HepG2 (cell line): ENCODE results near the gene MRPL14. TPM values are rescaled to one million over a fixed set of nuclear protein-coding genes. Genes with fewer than 3 reads are reported as not detected.

Experiments
- AGO1 ChIP-seq: fragments of 200-400 bp; formaldehyde crosslinking; IDR thresholded peaks from 2 replicates; pipeline ENCODE4 v1.6.1; 2017; ENCODE audit warnings: mild to moderate bottlenecking, low read depth, low read length, moderate library complexity; ENCODE audit not compliant: poor library complexity, severe bottlenecking
- BORCS8-MEF2B ChIP-seq: sonication (generic); formaldehyde crosslinking; IDR thresholded peaks from 2 replicates; pipeline ENCODE4 v1.8.0; 2022; ENCODE audit warnings: mild to moderate bottlenecking, missing genetic modification reagents
- CERS6 ChIP-seq: sonication (generic); formaldehyde crosslinking; IDR thresholded peaks from 2 replicates; pipeline ENCODE4 v1.5.0; 2020; ENCODE audit warnings: missing genetic modification reagents
- CHD4 ChIP-seq: fragments of 200-600 bp; sonication (generic); IDR thresholded peaks from 2 replicates; pipeline ENCODE4 v1.7.0; 2017; ENCODE audit warnings: mild to moderate bottlenecking, low read length, borderline replicate concordance
- EP300 ChIP-seq, 3 experiments: sonication (generic) in 1 of 3; formaldehyde crosslinking in 1 of 3; IDR thresholded peaks; 2 replicates each; pipeline versions ENCODE4 v1.5.1 to v1.6.1; 2011 to 2020; ENCODE audit warnings: low read depth in 2 of 3, low read length in 2 of 3, borderline replicate concordance in 1 of 3, improper control_type of control experiment in 1 of 3, mild to moderate bottlenecking in 1 of 3, missing genetic modification reagents in 1 of 3, moderate library complexity in 1 of 3
- FOXJ3 ChIP-seq: sonication (generic); formaldehyde crosslinking; IDR thresholded peaks from 2 replicates; pipeline ENCODE4 v1.4.0; 2020; ENCODE audit warnings: missing genetic modification reagents, mild to moderate bottlenecking, borderline replicate concordance
- MAX ChIP-seq: IDR thresholded peaks from 2 replicates; pipeline ENCODE4 v1.6.1; 2012; ENCODE audit warnings: inconsistent platforms
- MYNN ChIP-seq: sonication (generic); formaldehyde crosslinking; IDR thresholded peaks from 2 replicates; pipeline ENCODE4 v1.4.0; 2020; ENCODE audit warnings: mild to moderate bottlenecking, low read depth, missing genetic modification reagents
- NAIF1 ChIP-seq: sonication (generic); formaldehyde crosslinking; IDR thresholded peaks from 2 replicates; pipeline ENCODE4 v1.5.0; 2020; ENCODE audit warnings: mild to moderate bottlenecking, missing genetic modification reagents, borderline replicate concordance
- RBFOX2 ChIP-seq: fragments of 200-400 bp; formaldehyde crosslinking; IDR thresholded peaks from 2 replicates; pipeline ENCODE4 v1.6.1; 2017; ENCODE audit warnings: low read depth, mild to moderate bottlenecking, low read length
- REXO4 ChIP-seq: sonication (generic); formaldehyde crosslinking; IDR thresholded peaks from 2 replicates; pipeline ENCODE4 v1.8.0; 2022; ENCODE audit warnings: missing genetic modification reagents, mild to moderate bottlenecking, borderline replicate concordance
- SNAPC2 ChIP-seq: sonication (generic); formaldehyde crosslinking; IDR thresholded peaks from 2 replicates; pipeline ENCODE4 v1.8.1; 2022; ENCODE audit warnings: mild to moderate bottlenecking, missing genetic modification reagents
- TEAD2 ChIP-seq: sonication (generic); formaldehyde crosslinking; IDR thresholded peaks from 2 replicates; pipeline ENCODE4 v1.9.0; 2021; ENCODE audit warnings: missing genetic modification reagents
- ZBTB33 ChIP-seq: sonication (generic); formaldehyde crosslinking; IDR thresholded peaks from 2 replicates; pipeline ENCODE4 v1.4.0; 2020; ENCODE audit warnings: missing genetic modification reagents
- ZC3H13 ChIP-seq: sonication (generic); formaldehyde crosslinking; IDR thresholded peaks from 2 replicates; pipeline ENCODE4 v1.8.1; 2023; ENCODE audit warnings: mild to moderate bottlenecking, missing genetic modification reagents, moderate library complexity
- ZIK1 ChIP-seq: sonication (generic); formaldehyde crosslinking; IDR thresholded peaks from 2 replicates; pipeline ENCODE4 v1.5.0; 2020; ENCODE audit warnings: mild to moderate bottlenecking, low read depth, missing genetic modification reagents, borderline replicate concordance
- ZNF121 ChIP-seq: sonication (generic); formaldehyde crosslinking; IDR thresholded peaks from 2 replicates; pipeline ENCODE4 v1.5.0; 2020; ENCODE audit warnings: mild to moderate bottlenecking, missing genetic modification reagents
- ZNF235 ChIP-seq: sonication (generic); formaldehyde crosslinking; IDR thresholded peaks from 2 replicates; pipeline ENCODE4 v1.8.1; 2023; ENCODE audit warnings: mild to moderate bottlenecking, missing genetic modification reagents, borderline replicate concordance
- ZNF343 ChIP-seq: sonication (generic); formaldehyde crosslinking; IDR thresholded peaks from 2 replicates; pipeline ENCODE4 v1.4.0; 2020; ENCODE audit warnings: mild to moderate bottlenecking, missing genetic modification reagents
- ZNF451 ChIP-seq: sonication (generic); formaldehyde crosslinking; IDR thresholded peaks from 2 replicates; pipeline ENCODE4 v1.5.0; 2020; ENCODE audit warnings: mild to moderate bottlenecking, missing genetic modification reagents
- ZNF496 ChIP-seq: sonication (generic); formaldehyde crosslinking; IDR thresholded peaks from 2 replicates; pipeline ENCODE4 v1.8.1; 2023; ENCODE audit warnings: mild to moderate bottlenecking, moderate library complexity, missing genetic modification reagents; ENCODE audit not compliant: insufficient replicate concordance
- ZNF547 ChIP-seq: sonication (generic); formaldehyde crosslinking; IDR thresholded peaks from 2 replicates; pipeline ENCODE4 v1.5.1; 2020; ENCODE audit warnings: mild to moderate bottlenecking, missing genetic modification reagents
- ZNF569 ChIP-seq: sonication (generic); formaldehyde crosslinking; IDR thresholded peaks from 2 replicates; pipeline ENCODE4 v1.5.0; 2020; ENCODE audit warnings: mild to moderate bottlenecking, missing genetic modification reagents, moderate library complexity, borderline replicate concordance
- ZNF691 ChIP-seq: sonication (generic); formaldehyde crosslinking; IDR thresholded peaks from 2 replicates; pipeline ENCODE4 v1.4.0; 2020; ENCODE audit warnings: missing genetic modification reagents, low read depth, mild to moderate bottlenecking, borderline replicate concordance
- ZNF724P ChIP-seq: sonication (generic); formaldehyde crosslinking; IDR thresholded peaks from 2 replicates; pipeline ENCODE4 v1.8.0; 2022; ENCODE audit warnings: missing genetic modification reagents, borderline replicate concordance
- ZNF772 ChIP-seq: sonication (generic); formaldehyde crosslinking; IDR thresholded peaks from 2 replicates; pipeline ENCODE4 v1.5.0; 2020; ENCODE audit warnings: mild to moderate bottlenecking, missing genetic modification reagents
- ZNF816 ChIP-seq: sonication (generic); formaldehyde crosslinking; IDR thresholded peaks from 2 replicates; pipeline ENCODE4 v1.8.0; 2022; ENCODE audit warnings: missing genetic modification reagents, mild to moderate bottlenecking, borderline replicate concordance
- polyA plus RNA-seq, 8 experiments: library from polyadenylated mRNA; depleted of rRNA in 3 of 8; stranded (reverse) in 7 of 8; unstranded in 1 of 8; fragments of >200 nt; fragmentation: Illumina TruSeq in 4 of 8; extraction: Trizol in 4 of 8; gene quantifications; 2 replicates each; pipeline versions ENCODE4 v1.2.1 to v1.2.3, GENCODE V29; 2011 to 2016; ENCODE audit warnings: low read depth in 4 of 8, missing spikeins in 1 of 8, mixed read lengths in 1 of 8; ENCODE audit not compliant: insufficient read depth in 1 of 8
- total RNA-seq, 5 experiments: library from RNA; depleted of rRNA; stranded (reverse); fragments of >200 nt; fragmentation: Illumina TruSeq; extraction: Trizol; gene quantifications; 2 replicates each; pipeline ENCODE4 v1.2.3, GENCODE V29; 2016; ENCODE audit warnings: low read depth in 1 of 5

The MRPL14 gene
- total and polyA plus RNA-seq, 2 of the 13 experiments (the other 11 are each of a cell fraction or from before 2014, with no cell fraction given), result 157 to 178 TPM

- TF ChIP-seq CERS6 (CRISPR knock-in tag), result no peak
- TF ChIP-seq SNAPC2 (CRISPR knock-in tag), result no peak
- no peak for TF ChIP-seq REXO4
- TF ChIP-seq ZC3H13 (CRISPR knock-in tag), result no peak
- no peak for TF ChIP-seq BORCS8-MEF2B (CRISPR knock-in tag)
- TF ChIP-seq FOXJ3 (CRISPR knock-in tag), result no peak
- peak; percentile 66 for TF ChIP-seq RBFOX2
- TF ChIP-seq CHD4, result no peak
- TF ChIP-seq ZNF121 (CRISPR knock-in tag), result no peak
- TF ChIP-seq MAX, result no peak
- TF ChIP-seq ZNF496 (CRISPR knock-in tag), result no peak
- TF ChIP-seq ZNF772 (CRISPR knock-in tag), result peak; percentile 72; the same call in 1 of the 2 replicates
- no peak for TF ChIP-seq EP300 (IDR thresholded peaks at IDR 0.05; ENCODE audit: low read depth in 2 of 2, low read length in 2 of 2)
- TF ChIP-seq EP300 (CRISPR knock-in tag; IDR thresholded peaks at IDR 0.05; ENCODE audit: borderline replicate concordance), result peak; percentile 22; the same call in 1 of the 2 replicates
- no peak for TF ChIP-seq NAIF1 (CRISPR knock-in tag)
- TF ChIP-seq ZNF235 (CRISPR knock-in tag), result no peak
- TF ChIP-seq ZIK1 (CRISPR knock-in tag), result 0 out of 2 replicates have a peak, but pooled peaks have one; percentile 52
- TF ChIP-seq AGO1, result no peak
- TF ChIP-seq ZNF547 (CRISPR knock-in tag), result 0 out of 2 replicates have a peak, but pooled peaks have one; percentile 19
- TF ChIP-seq ZNF451 (CRISPR knock-in tag), result no peak; the same call in none of the 2 replicates
- no peak for TF ChIP-seq ZNF724P (CRISPR knock-in tag)
- peak; percentile 0; the same call in 1 of the 2 replicates for TF ChIP-seq ZNF816 (CRISPR knock-in tag)
- no peak for TF ChIP-seq TEAD2 (CRISPR knock-in tag)
- TF ChIP-seq ZNF569 (CRISPR knock-in tag), result no peak; the same call in 1 of the 2 replicates
- TF ChIP-seq MYNN (CRISPR knock-in tag), result no peak
- TF ChIP-seq ZNF691 (CRISPR knock-in tag), result 0 out of 2 replicates have a peak, but pooled peaks have one; percentile 16
- TF ChIP-seq ZNF343 (CRISPR knock-in tag), result 0 out of 2 replicates have a peak, but pooled peaks have one; percentile 62
- TF ChIP-seq ZBTB33, result peak; percentile 46
Observed at GRCh38 chr6:44074439-44074812, 52.8 kb downstream of the MRPL14 start (continued).
